Measurements from ENCODE around the gene PRPH.
A peak's percentile ranks its signal among the peaks of the same experiment; 100 is the strongest.
"Not testable (repeated sequence)": the region's sequence is repeated elsewhere in the genome, so short reads cannot be mapped to it uniquely, and the experiment has no call there.

The PRPH gene

GRCh38 chr12:49305762-49306510, 11.0 kb downstream of the PRPH start:
- no peak overlapping the region for H3K27ac ChIP-seq (ENCODE audit: low read depth, low read length)
- no peaks in the 10 kb centered on the region for H3K79me2 ChIP-seq (ENCODE audit: control insufficient read depth, insufficient read depth, low read length, unreplicated experiment)
- H3K27me3 ChIP-seq (ENCODE audit: insufficient read depth, low read length) = no peaks in the 10 kb centered on the region
- H3K4me1 ChIP-seq (ENCODE audit: control insufficient read depth, insufficient read depth, low read length, unreplicated experiment) = no peaks in the 10 kb centered on the region
- no peak overlapping the region for H2AFZ ChIP-seq (ENCODE audit: low read length, unreplicated experiment)
- no peaks in the 10 kb centered on the region for H3K36me3 ChIP-seq (ENCODE audit: insufficient read depth, low read length)
- no peak overlapping the region for H3K4me3 ChIP-seq (ENCODE audit: low read depth, low read length)

- no peak overlapping the region for H3K4me3 ChIP-seq (ENCODE audit: low read depth, low read length)
- no peak overlapping the region for H2AFZ ChIP-seq (ENCODE audit: low read length, unreplicated experiment)
- no peaks in the 10 kb centered on the region for H3K4me1 ChIP-seq (ENCODE audit: control insufficient read depth, insufficient read depth, low read length, unreplicated experiment)
- no peaks in the 10 kb centered on the region for H3K27me3 ChIP-seq (ENCODE audit: insufficient read depth, low read length)
- H3K27ac ChIP-seq (ENCODE audit: low read depth, low read length) = no peak overlapping the region
- no peaks in the 10 kb centered on the region for H3K36me3 ChIP-seq (ENCODE audit: insufficient read depth, low read length)
- no peaks in the 10 kb centered on the region for H3K79me2 ChIP-seq (ENCODE audit: control insufficient read depth, insufficient read depth, low read length, unreplicated experiment)
Observed at GRCh38 chr12:49309386-49309785, 14.4 kb downstream of the PRPH start.

- not testable (repeated sequence) for H3K27me3 ChIP-seq (ENCODE audit: insufficient read depth, low read length); H3K79me2 ChIP-seq (ENCODE audit: control insufficient read depth, insufficient read depth, low read length, unreplicated experiment); H3K36me3 ChIP-seq (ENCODE audit: insufficient read depth, low read length); H2AFZ ChIP-seq (ENCODE audit: low read length, unreplicated experiment); H3K4me3 ChIP-seq (ENCODE audit: low read depth, low read length); H3K27ac ChIP-seq (ENCODE audit: low read depth, low read length); H3K4me1 ChIP-seq (ENCODE audit: control insufficient read depth, insufficient read depth, low read length, unreplicated experiment)
Observed at GRCh38 chr12:49310451-49311000, 15.6 kb downstream of the PRPH start.

GRCh38 chr12:49314811-49315210, 19.9 kb downstream of the PRPH start:
- H3K4me3 ChIP-seq (ENCODE audit: low read depth, low read length) = no peak overlapping the region
- no peak overlapping the region for H2AFZ ChIP-seq (ENCODE audit: low read length, unreplicated experiment)
- no peaks in the 10 kb centered on the region for H3K27me3 ChIP-seq (ENCODE audit: insufficient read depth, low read length)
- H3K79me2 ChIP-seq (ENCODE audit: control insufficient read depth, insufficient read depth, low read length, unreplicated experiment) = no peaks in the 10 kb centered on the region
- H3K4me1 ChIP-seq (ENCODE audit: control insufficient read depth, insufficient read depth, low read length, unreplicated experiment) = no peaks in the 10 kb centered on the region
- no peak overlapping the region for H3K27ac ChIP-seq (ENCODE audit: low read depth, low read length)
- no peaks in the 10 kb centered on the region for H3K36me3 ChIP-seq (ENCODE audit: insufficient read depth, low read length)

GRCh38 chr12:49317118-49317517, 22.2 kb downstream of the PRPH start:
- H3K79me2 ChIP-seq (ENCODE audit: control insufficient read depth, insufficient read depth, low read length, unreplicated experiment); H2AFZ ChIP-seq (ENCODE audit: low read length, unreplicated experiment); H3K4me1 ChIP-seq (ENCODE audit: control insufficient read depth, insufficient read depth, low read length, unreplicated experiment); H3K27ac ChIP-seq (ENCODE audit: low read depth, low read length); H3K36me3 ChIP-seq (ENCODE audit: insufficient read depth, low read length); H3K27me3 ChIP-seq (ENCODE audit: insufficient read depth, low read length); H3K4me3 ChIP-seq (ENCODE audit: low read depth, low read length): not testable (repeated sequence)

GRCh38 chr12:49320411-49321103, 25.6 kb downstream of the PRPH start:
- H3K27ac ChIP-seq (ENCODE audit: low read depth, low read length); H2AFZ ChIP-seq (ENCODE audit: low read length, unreplicated experiment); H3K4me3 ChIP-seq (ENCODE audit: low read depth, low read length); H3K36me3 ChIP-seq (ENCODE audit: insufficient read depth, low read length); H3K27me3 ChIP-seq (ENCODE audit: insufficient read depth, low read length): not testable (repeated sequence)
- H3K79me2 ChIP-seq (ENCODE audit: control insufficient read depth, insufficient read depth, low read length, unreplicated experiment) = peaks cover 10% of the 10 kb centered on the region
- peaks cover 12% of the 10 kb centered on the region for H3K4me1 ChIP-seq (ENCODE audit: control insufficient read depth, insufficient read depth, low read length, unreplicated experiment)

- H3K4me3 ChIP-seq (ENCODE audit: low read depth, low read length) = peak overlapping the region; percentile 94
- H3K27me3 ChIP-seq (ENCODE audit: insufficient read depth, low read length) = no peaks in the 10 kb centered on the region
- H3K4me1 ChIP-seq (ENCODE audit: control insufficient read depth, insufficient read depth, low read length, unreplicated experiment) = peaks cover 12% of the 10 kb centered on the region
- H2AFZ ChIP-seq (ENCODE audit: low read length, unreplicated experiment) = peak overlapping the region; percentile 16
- H3K27ac ChIP-seq (ENCODE audit: low read depth, low read length) = no peak overlapping the region
- no peaks in the 10 kb centered on the region for H3K36me3 ChIP-seq (ENCODE audit: insufficient read depth, low read length)
- peaks cover 10% of the 10 kb centered on the region for H3K79me2 ChIP-seq (ENCODE audit: control insufficient read depth, insufficient read depth, low read length, unreplicated experiment)
Observed at GRCh38 chr12:49322367-49322707, 27.4 kb downstream of the PRPH start.

GRCh38 chr12:49322708-49323523, 28.0 kb downstream of the PRPH start, which contains the start of gene TROAP:
TSS of gene TROAP (plus strand) at chr12:49323255. CDS start at chr12:49323609, 354 bp downstream.
- no peaks in the 10 kb centered on the region for H3K27me3 ChIP-seq (ENCODE audit: insufficient read depth, low read length)
- no peak within 1 kb of the TSS for H3K27ac ChIP-seq (ENCODE audit: low read depth, low read length)
- peaks cover 10% of the 10 kb centered on the region for H3K79me2 ChIP-seq (ENCODE audit: control insufficient read depth, insufficient read depth, low read length, unreplicated experiment)
- H3K4me3 ChIP-seq (ENCODE audit: low read depth, low read length) = peak within 1 kb of the TSS; percentile 94
- H2AFZ ChIP-seq (ENCODE audit: low read length, unreplicated experiment) = peak within 1 kb of the TSS; percentile 63
- peaks cover 12% of the 10 kb centered on the region for H3K4me1 ChIP-seq (ENCODE audit: control insufficient read depth, insufficient read depth, low read length, unreplicated experiment)
- H3K36me3 ChIP-seq (ENCODE audit: insufficient read depth, low read length) = no peaks in the 10 kb centered on the region

- no peaks in the 10 kb centered on the region for H3K27me3 ChIP-seq (ENCODE audit: insufficient read depth, low read length)
- H3K36me3 ChIP-seq (ENCODE audit: insufficient read depth, low read length) = no peaks in the 10 kb centered on the region
- peak overlapping the region; percentile 94 for H3K4me3 ChIP-seq (ENCODE audit: low read depth, low read length)
- peak overlapping the region; percentile 55 for H2AFZ ChIP-seq (ENCODE audit: low read length, unreplicated experiment)
- H3K4me1 ChIP-seq (ENCODE audit: control insufficient read depth, insufficient read depth, low read length, unreplicated experiment) = peaks cover 12% of the 10 kb centered on the region
- H3K79me2 ChIP-seq (ENCODE audit: control insufficient read depth, insufficient read depth, low read length, unreplicated experiment) = peaks cover 10% of the 10 kb centered on the region
- no peak overlapping the region for H3K27ac ChIP-seq (ENCODE audit: low read depth, low read length)
Observed at GRCh38 chr12:49323524-49324097, 28.7 kb downstream of the PRPH start.

- Histone ChIP-seq H3K79me2 (ENCODE audit: control insufficient read depth, insufficient read depth, low read length, unreplicated experiment) (peaks cover 10% of the 10 kb centered on the region), H2AFZ (ENCODE audit: low read length, unreplicated experiment) (no peak overlapping the region), H3K27ac (ENCODE audit: low read depth, low read length) (no peak overlapping the region), H3K4me1 (ENCODE audit: control insufficient read depth, insufficient read depth, low read length, unreplicated experiment) (peaks cover 12% of the 10 kb centered on the region), H3K4me3 (ENCODE audit: low read depth, low read length) (no peak overlapping the region), H3K27me3 (ENCODE audit: insufficient read depth, low read length) (no peaks in the 10 kb centered on the region), H3K36me3 (ENCODE audit: insufficient read depth, low read length) (no peaks in the 10 kb centered on the region)
Observed at GRCh38 chr12:49325606-49326005, 30.7 kb downstream of the PRPH start.
